NCI-H2196 (cell line): Measurements from ENCODE around the gene GABRR3.
"Not testable (repeated sequence)": the region's sequence is repeated elsewhere in the genome, so short reads cannot be mapped to it uniquely, and the experiment has no call there.

Experiments used
- DNase-seq: peaks from one replicate; lab custom pipeline; 2025; ENCODE audit not compliant: unreplicated experiment; lab: John Stamatoyannopoulos, UW

The GABRR3 gene

DNA sequence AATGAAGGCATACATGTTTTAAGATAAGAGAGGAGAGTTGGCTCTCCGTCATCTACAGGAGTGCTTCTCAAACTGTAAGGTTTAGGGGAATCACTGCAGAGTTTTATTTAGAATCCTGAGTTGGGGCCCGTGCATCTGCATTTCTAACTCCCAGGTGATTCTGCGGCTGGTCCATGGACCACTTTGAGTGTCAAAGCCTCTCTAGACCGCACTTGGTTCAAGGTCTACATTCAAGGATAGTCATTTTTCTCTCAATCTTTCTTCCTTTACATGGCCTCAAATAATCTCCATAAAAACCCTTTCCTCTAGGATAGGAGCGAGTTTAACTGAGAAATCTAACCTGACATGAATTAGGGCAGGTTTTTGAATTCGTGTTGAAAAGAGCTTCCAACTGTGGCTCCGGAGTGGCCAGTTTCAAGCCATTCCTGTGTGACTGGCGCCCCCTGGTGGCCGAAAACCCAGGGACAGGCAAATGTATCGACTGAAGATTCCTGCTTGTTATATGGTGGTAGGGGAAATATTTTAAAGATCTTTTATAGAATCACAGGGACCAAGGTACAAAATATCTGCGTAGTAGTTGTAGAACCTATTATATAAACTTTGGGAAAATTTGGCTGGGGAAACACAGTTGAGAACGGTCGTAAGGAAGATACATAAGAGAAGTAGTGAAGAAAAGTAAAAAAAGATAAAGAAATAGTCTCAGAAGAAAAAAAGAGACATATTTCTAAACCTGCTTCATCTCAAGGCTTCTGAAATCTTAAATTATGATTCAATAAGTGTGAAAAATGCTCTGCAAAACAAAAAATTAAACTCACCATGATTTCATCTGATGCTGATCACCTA is 11.9 kb downstream of the GABRR3 start:
- DNase-seq = peak; percentile 85

DNA sequence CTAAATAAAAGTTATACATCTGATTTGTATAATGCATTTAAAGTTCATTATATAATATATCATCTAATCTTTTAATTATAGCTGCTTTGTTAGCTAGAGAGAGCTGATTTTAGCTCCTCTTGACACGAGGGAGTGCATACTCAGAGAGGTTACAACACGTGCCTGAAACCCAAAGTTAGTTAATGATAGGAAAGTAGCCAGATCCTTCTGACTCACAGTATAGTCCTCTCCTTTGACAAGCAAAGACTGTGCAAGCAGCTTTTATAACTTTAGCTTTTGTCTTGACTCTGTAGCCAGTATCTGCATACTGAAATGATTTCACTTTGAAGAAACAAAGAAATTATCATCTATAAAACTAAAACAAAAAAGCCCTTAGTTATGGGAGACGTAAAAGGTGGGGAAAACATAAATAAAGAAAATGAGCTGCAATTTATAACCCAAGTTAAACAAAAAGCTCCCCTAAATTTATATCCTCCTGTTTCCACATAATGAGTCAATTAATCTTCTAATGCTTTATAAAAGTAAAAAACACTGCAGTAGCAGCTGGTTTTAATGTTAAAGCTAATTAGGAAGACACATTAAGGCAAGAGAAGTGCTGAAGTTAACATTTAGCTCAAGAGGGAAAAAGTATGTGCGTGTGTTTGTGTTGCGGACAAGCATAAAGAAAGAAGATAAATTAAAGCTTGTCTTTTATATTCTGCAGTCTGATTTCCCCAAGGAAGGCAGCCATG is 13.1 kb downstream of the GABRR3 start:
- DNase-seq = no peak

DNA sequence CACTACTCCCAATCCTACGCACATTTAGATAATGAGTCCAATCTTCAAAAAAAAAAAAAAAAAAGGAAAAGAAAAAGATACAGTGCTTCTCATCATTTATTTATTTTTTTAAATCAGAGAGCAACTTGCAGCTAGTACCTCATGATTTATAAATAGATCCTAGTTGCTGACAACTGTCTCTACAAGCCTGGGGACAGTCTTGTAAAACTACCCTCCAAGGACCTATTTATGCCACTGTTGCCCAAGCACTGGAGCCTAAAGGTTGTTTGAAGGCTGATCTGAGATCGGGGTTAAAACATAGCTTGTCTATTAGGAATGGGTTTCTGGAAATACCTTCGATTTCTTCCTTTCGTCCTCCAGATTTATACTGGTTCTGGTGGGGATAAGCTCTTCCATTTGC is 14.7 kb downstream of the GABRR3 start:
- DNase-seq = no peak

GRCh38 chr3:98018301-98018700 is 16.8 kb downstream of the GABRR3 start:
- DNase-seq = no peak

GRCh38 chr3:98014268-98014585 is 20.9 kb downstream of the GABRR3 start:
- no peak for DNase-seq

DNA sequence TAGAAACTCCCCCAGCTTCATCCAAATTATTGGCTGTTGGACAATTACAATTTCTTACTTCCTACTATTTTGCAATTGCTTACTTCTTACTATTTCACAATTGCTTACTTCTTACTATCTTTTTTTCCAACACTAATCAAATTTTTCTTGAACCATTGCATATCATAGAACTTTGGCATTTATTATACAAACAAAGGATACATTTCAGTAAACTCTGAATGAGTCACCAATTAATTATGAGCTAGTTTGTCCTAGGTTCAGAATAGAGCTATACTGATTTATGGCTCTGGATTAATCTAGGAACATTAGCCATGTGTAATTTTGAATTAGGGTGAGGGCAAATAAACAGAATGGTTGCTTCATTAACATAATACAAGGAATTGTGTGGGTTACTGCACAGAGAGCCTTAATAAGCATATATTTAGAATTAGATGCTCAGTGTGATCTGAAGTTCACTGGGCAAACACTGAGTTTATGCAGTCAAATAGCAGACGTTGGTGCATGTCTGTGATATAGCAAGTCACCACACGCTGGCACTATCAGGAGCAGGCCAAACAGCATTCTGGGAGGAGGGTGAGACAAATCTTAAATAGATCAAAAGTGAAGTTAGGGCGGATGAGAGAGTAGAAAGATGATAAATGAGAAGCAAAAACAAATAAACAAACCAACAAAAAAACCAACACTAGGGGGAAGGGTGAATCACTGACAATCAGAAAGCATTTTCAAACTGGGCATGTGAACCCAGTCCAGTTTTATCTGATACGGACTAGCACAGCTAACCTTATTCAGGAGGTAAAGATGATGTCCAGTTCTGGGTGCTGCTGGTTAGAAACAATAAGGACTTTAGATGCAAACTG is 21.5 kb downstream of the GABRR3 start:
- DNase-seq = no peak

DNA sequence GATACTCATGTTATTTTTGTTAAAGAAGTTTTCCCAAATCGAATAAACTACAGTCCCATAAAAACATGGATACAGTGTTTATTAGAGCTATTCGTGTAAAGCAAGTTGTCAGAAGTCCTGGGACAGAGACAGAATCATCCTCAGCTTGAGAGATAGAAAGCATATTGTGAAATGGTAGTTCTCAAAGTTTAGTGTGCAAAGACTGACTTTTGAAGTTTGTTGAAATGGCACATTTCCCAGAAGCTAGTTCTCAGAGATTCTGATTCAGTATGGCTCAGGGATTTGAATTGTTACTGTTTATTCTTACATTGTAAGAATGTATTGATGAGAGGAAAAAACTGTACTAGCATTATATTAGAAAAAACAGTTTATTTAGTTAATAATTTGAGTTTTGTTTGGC is 22.1 kb downstream of the GABRR3 start:
- no peak for DNase-seq

DNA sequence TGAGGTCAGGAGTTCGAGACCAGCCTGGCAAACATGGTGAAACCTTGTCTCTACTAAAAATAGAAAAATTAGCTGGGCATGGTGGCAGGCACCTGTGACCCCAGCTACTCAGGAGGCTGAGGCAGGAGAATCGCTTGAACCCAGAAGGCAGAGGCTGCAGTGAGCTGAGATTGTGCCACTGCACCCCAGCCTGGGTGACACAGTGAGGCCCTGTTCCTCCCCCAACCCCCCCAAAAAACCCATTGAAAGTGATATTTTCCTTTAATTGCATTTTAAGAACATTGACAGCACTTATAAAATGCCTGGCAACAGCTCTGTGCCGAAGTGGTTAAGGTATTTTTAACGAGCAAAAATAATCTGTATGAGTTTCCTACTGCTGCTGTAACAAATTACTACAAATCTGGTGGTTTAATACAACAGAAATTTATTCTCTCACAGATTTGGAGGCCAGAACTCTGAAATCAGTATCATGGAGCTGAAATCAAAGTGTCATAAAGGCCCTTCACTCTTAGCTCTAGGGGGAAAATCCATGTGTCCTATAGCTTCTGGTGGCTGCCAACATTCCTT is 24.1 kb downstream of the GABRR3 start:
- DNase-seq = not testable (repeated sequence)

- no peak for DNase-seq
Observed at GRCh38 chr3:98010194-98010882, 24.8 kb downstream of the GABRR3 start.

GRCh38 chr3:98008855-98009254 is 26.3 kb downstream of the GABRR3 start:
- DNase-seq = no peak

DNA sequence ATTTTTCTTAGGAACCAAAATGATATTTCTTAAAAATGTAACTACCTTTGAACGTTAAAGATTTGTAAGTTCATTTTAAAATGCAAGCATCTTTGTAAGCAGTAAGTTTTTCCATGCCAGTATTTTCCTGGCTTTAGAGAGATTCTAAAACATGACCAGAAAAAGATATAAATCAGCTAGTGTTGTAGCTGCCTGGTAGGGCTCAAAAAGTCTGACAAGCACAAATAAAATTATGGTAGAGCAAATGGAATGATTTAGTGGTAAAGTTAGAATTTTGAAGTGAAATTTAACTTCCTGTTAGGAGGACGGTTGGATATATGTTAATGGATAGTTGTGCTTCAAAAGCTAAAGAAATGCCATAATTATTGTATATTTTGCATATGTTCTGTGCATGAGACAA is 29.7 kb downstream of the GABRR3 start:
- DNase-seq = no peak

- no peak for DNase-seq
Observed at GRCh38 chr3:98004721-98005120, 30.4 kb downstream of the GABRR3 start.

- DNase-seq = no peak
Observed at GRCh38 chr3:98003306-98003969, 31.7 kb downstream of the GABRR3 start.

DNA sequence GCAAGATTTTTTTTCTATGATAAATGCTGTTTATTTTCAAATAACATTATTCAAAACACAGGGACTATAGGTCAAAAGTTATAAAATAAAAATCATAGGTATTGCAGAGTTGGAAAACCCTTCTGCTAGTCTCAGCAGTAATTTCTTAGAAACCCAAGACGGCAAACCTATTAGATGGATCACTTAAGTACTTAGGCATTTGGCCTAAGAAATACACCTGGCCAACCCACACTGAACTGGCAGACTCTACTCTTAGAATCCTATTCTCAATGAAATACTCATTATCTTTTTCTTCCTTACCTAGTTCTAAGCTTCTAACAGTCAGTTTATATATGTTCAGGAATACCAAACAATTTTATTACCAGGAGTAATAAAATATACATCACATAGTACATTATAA is 32.4 kb downstream of the GABRR3 start:
- DNase-seq = no peak

DNA sequence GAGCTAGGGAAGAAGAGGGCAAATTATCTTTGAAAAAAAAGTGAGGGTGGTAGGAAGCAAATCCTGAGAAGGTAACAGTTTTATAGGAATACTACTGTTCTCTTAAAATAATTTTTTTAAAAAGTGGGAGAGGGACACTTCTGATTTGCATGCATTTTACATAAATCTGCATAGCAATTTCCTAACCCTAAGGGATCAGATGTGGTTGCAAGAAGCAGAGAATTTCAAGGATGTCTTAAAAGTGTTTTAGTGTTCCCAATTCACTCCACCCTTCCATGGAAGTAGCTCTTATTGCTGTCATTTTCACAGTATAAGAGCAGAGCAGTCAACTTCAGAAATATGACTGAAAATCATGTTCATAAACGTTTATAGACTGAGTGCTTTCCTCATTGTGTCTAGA is 35.1 kb downstream of the GABRR3 start:
- no peak for DNase-seq

DNA sequence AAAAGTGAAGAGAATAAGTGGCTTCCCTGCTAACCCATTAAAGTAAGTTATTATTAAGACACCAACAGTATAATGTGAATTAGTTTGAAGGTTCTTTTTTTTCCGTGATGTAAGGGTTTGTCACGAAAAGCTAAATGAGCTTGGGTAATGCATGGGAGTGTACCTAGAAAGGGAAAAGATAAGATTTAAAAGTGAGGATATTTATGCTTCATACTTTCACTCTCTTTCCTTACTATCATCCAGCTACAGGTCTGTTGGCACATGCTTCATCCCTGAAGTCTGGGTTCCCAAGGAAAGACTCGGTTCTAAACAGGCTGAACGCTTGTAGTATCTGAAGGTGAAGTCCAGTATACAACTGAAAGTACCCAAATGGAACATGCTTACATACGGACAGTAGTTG is 36.0 kb downstream of the GABRR3 start:
- DNase-seq = no peak

DNA sequence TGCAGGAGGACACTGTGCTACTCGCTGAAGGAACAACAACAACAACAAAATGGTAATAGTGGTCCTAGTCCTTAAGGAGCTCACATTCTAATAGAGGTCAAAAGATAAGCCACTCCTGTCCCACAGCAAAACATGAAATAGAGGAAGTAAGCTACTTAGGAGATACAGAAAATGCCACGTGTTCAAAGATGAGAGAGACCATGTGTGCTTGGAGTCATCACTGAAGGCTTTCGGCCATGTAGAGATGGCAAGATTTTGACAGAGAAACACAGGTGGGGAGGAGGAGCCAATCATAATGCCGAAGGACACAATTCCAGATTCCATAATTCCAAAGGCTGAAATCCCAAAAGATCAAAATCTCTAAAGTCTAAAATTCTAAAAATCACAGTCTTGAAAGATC is 38.1 kb downstream of the GABRR3 start:
- DNase-seq = no peak

DNA sequence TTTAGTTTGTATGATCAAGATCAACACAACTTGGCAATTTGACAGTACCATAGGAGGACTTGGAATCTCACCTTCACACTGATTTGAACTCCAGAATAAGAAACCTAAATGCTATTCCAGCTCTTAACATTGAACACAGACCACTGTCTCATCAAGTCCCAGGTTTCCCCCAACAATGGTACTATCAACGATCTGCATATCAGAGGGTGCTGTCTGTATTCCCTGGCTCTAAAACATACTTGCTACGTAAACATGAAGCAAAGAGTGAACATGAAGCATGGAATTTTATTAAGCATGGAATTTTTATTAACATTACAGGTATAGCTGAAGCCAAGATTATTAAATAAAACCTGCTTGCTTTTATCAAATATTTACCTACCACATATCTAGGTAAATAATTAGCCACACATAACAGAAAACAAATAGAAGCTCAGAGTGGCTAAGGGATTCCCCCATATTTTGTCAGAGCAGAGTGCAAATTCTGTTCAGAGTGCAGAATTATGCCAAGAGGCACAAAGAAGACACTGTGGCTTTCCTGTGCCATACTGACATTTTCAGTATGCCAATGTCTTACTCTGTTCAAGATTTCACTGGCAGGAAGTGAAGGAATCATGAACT is 40.7 kb downstream of the GABRR3 start:
- DNase-seq = no peak

DNA sequence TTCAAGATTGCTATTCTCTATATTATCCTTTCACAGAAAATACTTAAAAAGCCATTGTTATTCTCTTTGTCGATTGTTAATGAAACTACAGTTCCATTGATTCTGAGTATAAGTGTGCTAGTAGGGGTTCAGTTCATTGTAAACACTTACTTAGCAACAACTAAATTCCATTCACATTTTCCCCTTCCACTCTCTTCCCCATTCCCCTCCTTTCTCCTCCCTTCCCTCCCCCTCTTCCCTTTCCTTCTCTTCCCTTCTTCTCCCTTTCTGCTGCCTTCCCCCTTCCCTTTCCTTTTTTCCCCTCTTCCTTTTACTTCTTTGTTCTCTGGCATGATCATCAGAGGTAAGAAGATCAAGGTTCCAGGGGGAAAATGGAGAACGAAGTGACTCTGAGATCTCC is 41.6 kb downstream of the GABRR3 start:
- no peak for DNase-seq
